Activated CD4-positive, alpha-beta T cell treated with anti-CD3 and anti-CD28 coated beads, Interleukin-2, amount 50 U/mL, for 1 hour (primary cell): Measurements from ENCODE around the gene NAA16.
"Not testable (repeated sequence)": the region's sequence is repeated elsewhere in the genome, so short reads cannot be mapped to it uniquely, and the experiment has no call there.

ENCODE experiments used
- DNase-seq: peaks from one replicate; pipeline ENCODE4 v3.0.0-alpha.2; 2020

Gene NAA16

DNA sequence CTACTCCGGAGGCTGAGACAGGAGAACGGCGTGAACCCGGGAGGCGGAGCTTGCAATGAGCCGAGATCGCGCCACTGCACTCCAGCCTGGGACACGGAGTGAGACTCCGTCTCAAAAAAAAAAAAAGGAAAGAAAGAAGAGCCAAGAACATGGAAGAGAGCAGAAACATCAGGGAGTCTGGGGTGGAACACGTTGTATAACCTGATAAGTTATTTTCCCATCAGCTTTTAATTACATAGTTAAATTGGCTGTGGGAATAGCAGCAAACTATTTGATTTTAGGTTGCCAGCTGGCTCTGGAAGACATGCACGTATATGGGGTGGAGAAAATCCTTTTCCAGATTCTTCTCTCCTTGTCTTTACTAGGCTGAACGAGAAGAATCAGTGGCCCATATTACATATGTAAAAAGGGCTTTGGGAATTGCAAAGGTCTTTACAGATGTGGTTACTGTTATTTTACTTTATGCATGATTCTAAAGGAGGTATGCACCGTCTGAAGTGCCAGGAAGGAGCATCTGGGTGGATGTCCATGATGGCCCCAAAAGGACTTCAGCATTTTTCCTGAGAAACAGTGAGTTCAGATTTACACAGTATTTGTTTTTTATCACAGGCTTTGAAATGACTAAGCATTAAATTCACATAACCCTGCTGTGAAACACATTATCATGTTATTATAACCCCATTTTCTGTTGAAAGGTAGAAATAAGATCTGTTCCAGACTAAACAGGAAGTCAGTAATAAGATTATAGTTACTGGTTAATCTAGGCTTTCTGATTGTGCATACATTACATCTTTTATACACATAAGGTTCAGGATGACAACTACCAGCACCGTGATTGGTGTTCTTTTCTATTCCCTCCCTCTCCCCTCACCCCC, 4.6 kb upstream of the NAA16 start:
- DNase-seq: no peak

DNA sequence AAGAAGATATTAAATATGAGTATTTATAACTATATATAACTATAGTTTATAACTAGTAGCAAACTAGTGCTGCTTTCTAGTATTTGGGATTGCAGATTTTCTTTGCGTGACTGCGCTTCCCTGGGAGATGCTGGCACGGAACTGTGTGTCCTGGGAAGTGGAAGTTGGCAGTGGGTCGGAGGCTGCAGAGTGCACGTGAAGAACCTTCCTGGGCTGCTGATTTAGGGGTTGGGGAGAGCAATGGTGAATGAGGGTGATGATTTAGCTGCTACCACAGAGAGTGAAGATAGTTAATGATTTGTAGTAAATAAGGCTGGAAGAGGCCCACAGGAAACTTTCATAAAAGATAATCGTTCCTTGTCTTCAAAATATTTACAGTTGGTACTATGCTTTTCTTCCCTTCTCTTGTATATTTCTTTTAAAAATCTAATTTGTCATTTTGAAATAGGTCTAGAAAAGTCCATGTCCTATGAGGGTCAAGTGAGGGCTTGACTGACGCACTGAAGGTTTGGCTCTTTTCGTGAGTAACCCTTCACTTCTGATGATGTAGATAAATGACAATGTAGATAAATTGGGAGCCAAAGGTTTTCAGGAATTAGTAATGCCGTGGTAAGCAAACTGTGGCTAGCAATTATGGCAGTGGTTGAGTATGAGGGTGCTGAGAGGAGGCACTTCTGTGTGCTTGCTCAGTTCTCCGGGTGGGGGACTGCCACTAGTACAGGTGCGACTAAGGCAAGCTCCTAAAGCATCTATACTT, 3.0 kb upstream of the NAA16 start:
- DNase-seq: no peak

DNA sequence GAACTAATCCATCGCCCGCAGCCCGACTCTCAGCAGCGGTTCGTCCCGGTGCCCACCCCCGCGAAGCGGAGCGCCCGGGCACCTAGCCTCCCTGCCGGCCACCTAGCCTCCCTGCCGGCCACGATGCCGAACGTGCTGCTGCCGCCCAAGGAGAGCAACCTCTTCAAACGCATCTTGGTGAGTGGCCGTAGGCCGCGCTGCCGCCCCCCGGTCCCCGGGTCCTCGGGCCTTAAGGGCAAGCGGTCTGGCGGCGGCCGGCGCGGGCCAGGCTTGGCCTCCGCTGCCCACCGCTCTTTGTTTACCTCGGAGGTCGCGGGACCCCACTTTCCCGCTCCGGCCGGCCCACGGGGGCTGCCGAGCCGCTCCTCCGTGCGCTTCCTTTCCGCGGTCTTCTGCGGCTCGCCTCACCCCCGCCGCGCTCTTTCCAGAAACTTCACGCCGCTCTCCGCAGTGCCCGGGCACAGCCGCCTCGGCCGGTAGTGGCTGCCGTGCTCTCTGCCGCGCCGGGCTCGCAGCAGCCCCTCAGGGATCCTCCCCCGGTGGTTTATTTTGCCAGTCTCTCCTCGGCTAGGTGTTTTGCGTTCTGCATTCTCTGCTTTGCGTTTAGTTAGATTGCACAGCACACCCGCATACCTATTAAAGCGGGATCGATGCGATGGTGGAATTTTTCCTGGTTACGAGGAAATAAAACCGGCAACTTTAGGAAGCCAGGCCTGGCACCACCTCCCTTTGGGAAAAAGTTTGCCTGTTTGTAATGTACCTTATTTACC, 524 bp downstream of the NAA16 start:
- peak; percentile 54 for DNase-seq

DNA sequence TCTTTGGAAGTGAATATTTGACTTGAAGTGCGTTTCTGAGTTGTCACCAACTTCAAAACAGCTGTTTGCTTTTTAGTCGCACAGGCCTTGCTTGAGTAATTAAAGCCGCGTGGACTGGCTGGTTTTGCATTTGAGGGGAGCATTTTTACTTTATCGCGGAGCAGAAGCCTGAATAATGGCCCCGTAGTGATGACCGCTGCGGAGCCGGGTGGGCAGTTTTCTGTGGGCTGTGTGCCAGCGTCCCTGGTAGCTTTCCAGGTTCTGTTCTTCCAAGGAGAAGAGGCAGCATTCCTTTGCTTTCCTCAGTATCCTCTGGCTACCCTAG, 1.1 kb downstream of the NAA16 start:
- no peak for DNase-seq

DNA sequence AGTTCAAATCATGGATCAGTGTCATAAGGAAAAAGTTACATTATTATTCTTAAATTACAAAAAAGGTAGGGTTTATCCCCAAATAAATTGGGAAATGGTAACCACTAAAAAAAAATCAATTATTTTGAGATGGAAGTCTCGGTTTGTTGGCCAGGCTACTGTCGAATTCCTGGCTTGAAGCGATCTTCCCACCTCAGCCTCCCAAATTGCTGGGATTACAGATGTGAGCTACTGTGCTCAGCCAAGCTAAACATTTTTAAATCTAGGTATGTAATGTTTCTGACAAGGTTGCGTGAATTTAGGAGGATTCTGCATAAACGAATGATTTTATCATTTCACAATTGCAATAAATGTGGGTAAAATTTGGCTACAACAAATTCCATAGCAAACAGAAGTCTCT, 2.0 kb downstream of the NAA16 start:
- no peak for DNase-seq

DNA sequence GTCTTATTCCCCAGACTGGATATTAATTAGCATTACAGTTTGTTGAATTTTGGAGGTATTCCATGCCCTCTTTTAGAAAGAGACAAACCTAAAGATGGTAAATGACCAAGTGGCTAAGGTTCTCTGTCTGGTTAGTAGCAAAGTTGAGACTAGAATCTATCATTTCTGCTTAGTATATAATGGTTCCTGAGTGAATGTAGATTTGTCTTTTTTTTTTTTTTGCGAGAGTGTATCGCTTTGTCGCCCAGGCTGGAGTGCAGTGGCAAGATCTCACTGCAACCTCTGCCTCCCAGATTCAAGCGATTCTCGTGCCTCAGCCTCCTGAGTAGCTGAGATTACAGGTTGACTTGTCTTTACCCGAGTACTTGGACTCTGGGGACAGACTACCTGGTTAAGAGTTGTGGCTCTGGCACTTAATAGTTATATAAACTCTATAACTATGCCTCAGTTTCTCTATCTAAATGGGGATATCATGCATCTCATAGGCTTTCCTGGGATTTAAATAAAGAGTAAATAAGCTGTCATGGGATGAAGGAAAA, 2.7 kb downstream of the NAA16 start:
- no peak for DNase-seq

DNA sequence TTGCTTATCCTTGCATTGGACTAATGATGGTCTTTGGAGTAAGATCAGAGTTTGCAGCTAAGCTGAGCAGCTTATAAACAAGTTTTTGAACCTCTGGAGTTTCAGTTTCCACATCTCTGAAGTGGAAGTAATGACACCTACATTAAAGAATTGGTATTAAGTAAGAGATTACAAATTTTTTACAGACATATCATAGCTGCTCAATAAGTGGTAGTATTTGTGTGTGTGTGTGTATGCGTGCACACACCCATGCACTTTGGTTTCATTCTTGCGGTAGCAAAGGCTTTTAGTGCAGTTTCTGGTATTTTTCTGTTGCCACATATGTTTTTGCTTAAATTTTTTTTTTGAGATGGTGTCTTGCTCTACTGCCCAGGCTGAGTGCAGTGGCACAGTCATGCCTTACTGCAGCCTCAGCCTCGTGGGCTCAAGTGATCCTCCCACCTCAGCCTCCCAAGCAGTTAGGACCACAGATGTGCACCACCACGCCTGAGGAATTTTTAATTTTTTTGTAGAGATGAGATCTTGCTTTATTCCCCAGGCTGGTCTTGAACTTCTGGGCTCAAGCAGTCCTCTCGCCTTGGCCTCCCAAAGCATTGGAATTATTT, 4.5 kb downstream of the NAA16 start:
- DNase-seq: no peak

DNA sequence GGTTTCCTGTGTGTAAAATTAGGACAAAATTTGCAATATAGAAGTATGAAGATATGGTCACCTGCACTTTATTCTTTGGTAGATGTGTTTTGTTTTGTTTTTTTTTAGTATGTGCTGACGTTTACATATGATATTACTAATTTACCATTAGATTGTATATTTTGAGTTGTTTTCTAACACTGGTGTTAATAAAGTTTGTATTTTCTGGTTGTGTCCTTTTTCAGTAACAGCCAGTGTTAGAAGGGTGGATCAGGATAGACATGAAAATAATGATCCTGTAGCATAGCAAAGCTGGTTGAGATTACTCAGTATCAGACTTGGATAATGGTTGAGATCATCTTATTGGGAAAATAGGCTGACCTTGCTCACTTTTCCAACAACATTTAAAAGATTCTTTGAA, 6.2 kb downstream of the NAA16 start:
- DNase-seq: no peak

- no peak for DNase-seq
Measured at GRCh38 chr13:41325752-41326151, 14.7 kb downstream of the NAA16 start.

GRCh38 chr13:41326661-41327060, 15.6 kb downstream of the NAA16 start:
- DNase-seq: no peak

DNA sequence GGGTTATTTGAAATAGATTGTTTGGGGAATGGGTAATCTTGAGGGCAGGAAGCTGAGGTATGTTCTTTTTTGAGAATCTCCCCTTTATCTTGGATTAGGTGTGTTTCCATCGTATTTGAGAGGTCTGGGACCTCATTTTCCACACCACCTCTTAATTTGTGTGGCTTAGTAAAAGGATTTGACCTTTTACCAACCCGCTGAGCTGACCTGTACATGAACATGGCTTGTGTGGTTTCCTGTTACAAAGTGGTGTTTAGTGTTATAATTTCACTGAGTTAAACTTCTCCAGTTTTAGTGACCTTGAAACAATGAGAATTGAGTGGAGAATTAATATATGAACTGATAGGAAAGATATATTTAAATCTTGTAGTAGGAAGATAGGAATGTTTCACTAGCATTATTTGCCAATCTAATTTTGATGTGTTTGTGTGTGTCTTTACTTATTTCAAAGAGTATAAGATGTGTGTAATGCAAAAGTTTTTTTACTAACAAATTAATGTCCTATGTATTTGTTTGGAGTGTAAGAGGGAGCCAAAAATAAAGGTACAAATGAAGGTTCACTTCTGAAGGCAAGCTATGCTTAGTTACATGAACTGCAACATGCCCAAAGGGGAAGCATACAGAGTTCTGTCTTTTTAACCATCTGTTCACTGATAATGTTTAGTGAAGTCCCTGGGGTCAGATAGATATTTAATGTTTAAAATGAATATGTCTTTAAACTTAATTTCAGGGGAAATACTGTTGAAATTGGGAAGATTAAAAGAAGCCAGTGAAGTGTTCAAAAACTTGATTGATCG, 17.1 kb downstream of the NAA16 start:
- no peak for DNase-seq

- DNase-seq: no peak
Measured at GRCh38 chr13:41332829-41333228, 21.8 kb downstream of the NAA16 start.

DNA sequence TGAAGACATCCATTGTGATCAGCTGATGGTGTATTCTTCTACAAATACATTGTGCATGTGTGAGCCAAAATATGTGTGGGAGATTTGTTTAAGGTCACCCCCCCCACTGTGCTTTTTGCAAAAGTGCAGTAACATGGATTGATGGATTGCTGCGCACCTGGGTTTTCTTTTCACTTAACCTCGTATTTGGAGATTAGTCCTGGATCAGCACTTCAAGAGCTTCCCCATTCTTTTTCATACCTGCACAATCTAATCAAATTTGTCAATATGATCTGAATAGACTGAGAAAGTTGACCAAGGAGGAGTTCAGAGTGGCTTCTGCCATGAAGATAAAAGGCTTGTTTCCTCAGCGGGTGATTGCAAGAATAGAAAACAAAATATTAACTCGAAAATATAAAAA, 23.7 kb downstream of the NAA16 start:
- no peak for DNase-seq

GRCh38 chr13:41344358-41344757, 33.3 kb downstream of the NAA16 start:
- no peak for DNase-seq

GRCh38 chr13:41345165-41345913, 34.3 kb downstream of the NAA16 start:
- DNase-seq: no peak

DNA sequence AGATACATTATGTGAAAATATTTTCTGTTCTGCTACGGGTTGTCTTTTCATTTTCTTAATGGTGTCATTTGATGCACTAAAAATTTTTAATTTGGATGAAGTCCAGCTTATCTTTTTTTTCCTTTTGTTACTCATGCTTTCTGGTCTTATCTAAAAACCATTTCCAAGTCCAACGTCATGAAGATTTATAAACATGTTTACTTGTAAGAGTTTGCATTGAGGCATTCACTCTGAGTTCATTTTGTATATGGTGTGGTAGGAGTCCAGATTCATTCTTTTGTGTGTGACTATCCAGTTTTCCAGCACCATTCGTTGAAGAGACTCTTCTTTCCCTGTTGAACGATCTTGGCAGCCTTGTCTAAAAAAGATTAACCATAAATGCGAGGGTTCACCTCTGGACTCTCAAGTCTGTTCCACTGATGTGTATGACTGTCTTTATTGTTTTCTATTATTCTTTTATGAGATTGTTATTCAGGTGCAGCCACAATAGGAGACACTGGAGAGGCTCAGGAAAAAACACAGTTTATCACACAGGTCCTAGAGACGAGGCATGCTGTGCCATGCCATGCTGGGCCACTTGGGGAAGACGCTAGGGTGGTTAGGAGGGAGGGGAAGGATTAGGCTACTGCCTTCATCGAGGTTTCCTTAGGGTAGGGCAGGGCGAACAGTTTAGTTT, 35.0 kb downstream of the NAA16 start:
- DNase-seq: no peak

DNA sequence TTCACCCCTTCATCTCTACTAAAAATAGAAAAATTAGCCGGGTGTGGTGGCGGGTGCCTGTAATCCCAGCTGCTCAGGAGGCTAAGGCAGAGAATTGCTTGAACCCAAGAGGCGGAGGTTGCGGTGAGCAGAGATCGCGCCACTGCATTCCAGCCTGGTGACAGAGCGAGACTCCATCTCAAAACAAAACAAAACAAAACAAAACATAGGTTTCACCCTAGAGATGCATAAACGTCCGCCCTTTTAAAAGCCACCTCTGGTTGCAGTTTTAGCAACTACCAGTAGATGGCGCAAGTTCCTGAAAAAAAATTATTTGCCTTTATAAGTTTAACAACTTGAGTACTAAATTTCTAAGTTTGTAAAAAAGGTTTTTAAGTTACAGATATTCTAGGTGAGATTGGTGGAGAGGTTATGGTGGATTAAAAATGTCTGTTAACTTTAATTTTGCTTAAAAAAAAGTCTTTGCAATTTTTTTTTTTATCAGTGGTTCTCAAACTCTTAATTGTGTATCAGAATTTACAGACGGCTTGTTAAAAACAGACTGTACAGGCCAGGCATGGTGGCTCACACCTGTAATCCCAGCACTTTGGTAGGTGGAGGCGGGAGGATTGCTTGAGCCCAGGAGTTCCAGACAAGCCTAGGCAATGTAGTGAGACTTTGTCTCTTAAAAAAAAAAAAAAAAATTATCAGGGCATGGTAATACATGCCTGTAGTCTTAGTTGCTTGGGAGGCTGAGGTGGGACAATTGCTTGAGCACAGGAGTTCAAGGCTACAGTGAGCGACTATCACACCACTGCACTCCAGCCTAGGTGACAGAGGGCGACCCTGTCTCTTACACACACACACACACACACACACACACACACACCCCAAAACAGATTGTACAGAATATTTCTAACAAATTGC, 42.1 kb downstream of the NAA16 start:
- DNase-seq: peak; percentile 55

GRCh38 chr13:41354416-41354815, 43.3 kb downstream of the NAA16 start:
- DNase-seq: no peak

DNA sequence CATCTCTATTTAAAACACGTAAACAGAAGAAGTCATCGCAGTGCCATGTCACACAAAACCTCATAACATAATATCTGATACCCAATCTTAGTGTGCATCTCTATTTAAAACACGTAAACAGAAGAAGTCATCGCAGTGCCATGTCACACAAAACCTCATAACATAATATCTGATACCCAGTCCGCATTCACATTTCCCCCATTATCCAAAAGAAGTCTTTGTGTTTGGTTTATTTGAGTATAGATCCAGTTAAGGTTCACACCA, 45.2 kb downstream of the NAA16 start:
- not testable (repeated sequence) for DNase-seq

DNA sequence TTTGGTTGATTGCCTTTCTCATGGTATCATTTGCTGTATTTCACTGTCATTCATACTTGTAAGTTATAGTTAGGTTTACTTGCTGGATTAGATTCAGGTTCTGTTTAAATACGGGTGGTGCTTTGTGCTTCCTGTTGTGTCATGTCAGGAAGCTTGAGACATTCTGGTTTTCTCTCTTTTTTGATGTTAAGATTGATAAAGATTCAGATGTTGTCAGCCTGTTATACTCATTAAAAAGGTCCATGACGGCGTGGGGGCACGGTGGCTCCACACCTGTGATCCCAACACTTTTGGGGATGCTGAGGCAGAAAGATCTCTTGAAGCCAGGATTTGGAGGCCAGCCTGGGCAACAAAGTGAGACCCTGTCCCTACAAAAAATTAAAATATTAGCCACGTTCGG, 45.7 kb downstream of the NAA16 start:
- DNase-seq: peak; percentile 44
